WTC11 (cell line): ENCODE results near the gene ZEB2.

Source experiments
- GABPB1 ChIP-seq: sonication (generic); formaldehyde crosslinking; IDR thresholded peaks from 2 replicates; pipeline ENCODE4 v1.8.1; 2023; ENCODE audit warnings: mild to moderate bottlenecking, missing genetic modification reagents
- TF ChIP-seq, protein P1 (sequence below): fragments of 200-600 bp; IDR thresholded peaks from 2 replicates; pipeline ENCODE4 v1.8.0; 2022; ENCODE audit warnings: antibody characterized with exemption
- TF ChIP-seq, protein P2 (sequence below): sonication (generic); formaldehyde crosslinking; IDR thresholded peaks from 2 replicates; pipeline ENCODE4 v1.8.0; 2022; ENCODE audit warnings: mild to moderate bottlenecking, missing genetic modification reagents
- TF ChIP-seq, protein P3 (sequence below): sonication (generic); formaldehyde crosslinking; IDR thresholded peaks from 2 replicates; pipeline ENCODE4 v1.8.1; 2023; ENCODE audit warnings: mild to moderate bottlenecking, missing genetic modification reagents

DNA sequence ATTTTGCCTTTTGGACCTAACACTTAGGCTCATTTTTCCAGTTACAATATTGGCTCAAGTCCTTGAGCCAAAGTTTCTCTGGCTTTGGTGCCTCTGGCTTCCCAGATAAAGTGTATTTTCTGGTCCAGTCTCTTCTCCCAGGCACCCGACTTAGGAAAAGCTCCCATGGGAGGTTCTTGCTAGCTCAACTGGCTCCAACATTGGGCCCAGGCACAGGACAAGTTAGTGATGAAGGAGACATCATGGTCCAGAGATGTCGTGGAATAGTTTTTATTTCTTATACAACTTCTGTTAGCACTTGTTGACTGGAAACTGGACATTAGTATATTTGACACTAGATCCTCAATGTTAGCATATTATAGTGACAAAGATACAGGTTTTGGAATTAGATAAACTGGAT is 8.2 kb upstream of the ZEB2 start:
- TF ChIP-seq, protein P1, sequence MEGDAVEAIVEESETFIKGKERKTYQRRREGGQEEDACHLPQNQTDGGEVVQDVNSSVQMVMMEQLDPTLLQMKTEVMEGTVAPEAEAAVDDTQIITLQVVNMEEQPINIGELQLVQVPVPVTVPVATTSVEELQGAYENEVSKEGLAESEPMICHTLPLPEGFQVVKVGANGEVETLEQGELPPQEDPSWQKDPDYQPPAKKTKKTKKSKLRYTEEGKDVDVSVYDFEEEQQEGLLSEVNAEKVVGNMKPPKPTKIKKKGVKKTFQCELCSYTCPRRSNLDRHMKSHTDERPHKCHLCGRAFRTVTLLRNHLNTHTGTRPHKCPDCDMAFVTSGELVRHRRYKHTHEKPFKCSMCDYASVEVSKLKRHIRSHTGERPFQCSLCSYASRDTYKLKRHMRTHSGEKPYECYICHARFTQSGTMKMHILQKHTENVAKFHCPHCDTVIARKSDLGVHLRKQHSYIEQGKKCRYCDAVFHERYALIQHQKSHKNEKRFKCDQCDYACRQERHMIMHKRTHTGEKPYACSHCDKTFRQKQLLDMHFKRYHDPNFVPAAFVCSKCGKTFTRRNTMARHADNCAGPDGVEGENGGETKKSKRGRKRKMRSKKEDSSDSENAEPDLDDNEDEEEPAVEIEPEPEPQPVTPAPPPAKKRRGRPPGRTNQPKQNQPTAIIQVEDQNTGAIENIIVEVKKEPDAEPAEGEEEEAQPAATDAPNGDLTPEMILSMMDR: no peak
- TF ChIP-seq, protein P2, sequence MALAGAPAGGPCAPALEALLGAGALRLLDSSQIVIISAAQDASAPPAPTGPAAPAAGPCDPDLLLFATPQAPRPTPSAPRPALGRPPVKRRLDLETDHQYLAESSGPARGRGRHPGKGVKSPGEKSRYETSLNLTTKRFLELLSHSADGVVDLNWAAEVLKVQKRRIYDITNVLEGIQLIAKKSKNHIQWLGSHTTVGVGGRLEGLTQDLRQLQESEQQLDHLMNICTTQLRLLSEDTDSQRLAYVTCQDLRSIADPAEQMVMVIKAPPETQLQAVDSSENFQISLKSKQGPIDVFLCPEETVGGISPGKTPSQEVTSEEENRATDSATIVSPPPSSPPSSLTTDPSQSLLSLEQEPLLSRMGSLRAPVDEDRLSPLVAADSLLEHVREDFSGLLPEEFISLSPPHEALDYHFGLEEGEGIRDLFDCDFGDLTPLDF: no peak
- TF ChIP-seq, protein P3, sequence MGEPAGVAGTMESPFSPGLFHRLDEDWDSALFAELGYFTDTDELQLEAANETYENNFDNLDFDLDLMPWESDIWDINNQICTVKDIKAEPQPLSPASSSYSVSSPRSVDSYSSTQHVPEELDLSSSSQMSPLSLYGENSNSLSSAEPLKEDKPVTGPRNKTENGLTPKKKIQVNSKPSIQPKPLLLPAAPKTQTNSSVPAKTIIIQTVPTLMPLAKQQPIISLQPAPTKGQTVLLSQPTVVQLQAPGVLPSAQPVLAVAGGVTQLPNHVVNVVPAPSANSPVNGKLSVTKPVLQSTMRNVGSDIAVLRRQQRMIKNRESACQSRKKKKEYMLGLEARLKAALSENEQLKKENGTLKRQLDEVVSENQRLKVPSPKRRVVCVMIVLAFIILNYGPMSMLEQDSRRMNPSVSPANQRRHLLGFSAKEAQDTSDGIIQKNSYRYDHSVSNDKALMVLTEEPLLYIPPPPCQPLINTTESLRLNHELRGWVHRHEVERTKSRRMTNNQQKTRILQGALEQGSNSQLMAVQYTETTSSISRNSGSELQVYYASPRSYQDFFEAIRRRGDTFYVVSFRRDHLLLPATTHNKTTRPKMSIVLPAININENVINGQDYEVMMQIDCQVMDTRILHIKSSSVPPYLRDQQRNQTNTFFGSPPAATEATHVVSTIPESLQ (CRISPR knock-in tag): no peak
- no peak for TF ChIP-seq GABPB1 (CRISPR knock-in tag)
